DMS 273 (cell line): ENCODE measurements around the gene SGPL1.
"Not testable (repeated sequence)": the region's sequence is repeated elsewhere in the genome, so short reads cannot be mapped to it uniquely, and the experiment has no call there.

Experiments
- DNase-seq: peaks from one replicate; lab custom pipeline; 2025; ENCODE audit not compliant: unreplicated experiment; lab: John Stamatoyannopoulos, UW

The SGPL1 gene

DNA sequence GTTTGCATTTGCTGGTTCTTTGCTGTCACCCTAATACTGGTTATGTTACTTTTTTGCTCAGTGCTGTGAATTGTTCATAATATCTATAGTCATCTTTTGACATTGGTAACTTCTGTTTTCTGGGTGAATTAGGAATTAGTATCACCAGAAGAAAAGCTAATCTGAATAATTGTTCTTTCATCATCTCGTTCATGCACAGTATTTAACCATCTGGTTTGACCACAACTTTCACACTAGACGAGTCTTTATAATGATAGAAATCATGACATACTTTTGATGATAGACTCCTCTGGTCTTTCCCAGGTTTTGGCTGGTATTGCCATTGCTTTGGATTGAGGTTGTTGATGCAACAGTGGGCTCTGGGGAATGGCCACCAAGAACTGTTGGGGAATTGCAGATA is 25.1 kb downstream of the SGPL1 start:
- DNase-seq: no peak

DNA sequence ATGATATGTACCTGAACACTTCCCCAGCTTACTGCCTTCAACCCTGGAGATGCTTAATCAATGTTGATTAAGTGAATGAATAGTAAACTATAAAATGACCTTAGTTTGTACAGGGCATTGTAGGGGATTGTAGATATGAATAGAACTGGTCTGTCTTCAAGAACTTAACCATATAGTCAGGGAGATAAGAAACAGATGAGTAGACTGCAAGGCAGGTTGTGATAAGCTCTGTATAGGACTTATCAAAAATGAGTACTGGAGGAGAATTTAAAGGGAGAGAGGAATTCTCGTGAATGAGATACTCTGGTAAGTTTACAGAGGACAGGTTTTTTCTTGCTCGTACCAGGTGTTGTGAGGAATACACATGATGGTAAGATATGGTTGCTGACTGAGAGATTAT is 27.6 kb downstream of the SGPL1 start:
- no peak for DNase-seq

DNA sequence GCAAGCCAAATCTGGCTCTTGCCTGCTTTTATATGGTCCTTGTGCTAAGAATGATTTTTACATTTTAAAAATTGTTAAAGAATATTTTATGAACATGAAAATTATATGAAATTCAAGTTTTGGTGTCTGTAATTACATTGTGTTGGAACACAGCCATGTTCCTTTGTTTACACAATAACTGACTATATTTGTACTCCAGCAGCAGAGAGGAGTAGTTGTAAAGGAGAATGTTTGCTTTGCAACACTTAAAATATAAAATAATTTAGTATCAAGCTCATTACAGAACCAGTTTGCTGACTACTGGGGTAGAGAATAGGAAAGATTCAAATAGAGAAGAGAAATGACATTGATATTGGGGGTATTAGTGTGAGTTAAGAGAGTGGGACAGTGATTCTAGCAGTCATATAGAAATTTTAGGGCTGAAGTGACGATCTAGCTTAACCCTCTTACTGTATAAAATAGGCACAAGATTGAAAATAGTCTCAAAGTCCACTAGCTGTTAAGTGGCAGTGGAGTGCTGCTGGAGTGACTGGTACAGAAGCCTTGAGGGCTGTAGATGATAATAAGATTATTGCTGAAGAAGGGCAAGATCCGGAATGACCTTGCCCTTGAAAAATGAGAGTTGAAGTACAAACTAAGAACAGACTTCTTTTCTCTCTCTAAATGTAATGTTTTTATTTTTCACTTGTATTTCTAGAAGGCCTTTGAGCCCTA is 28.2 kb downstream of the SGPL1 start:
- DNase-seq: no peak

GRCh38 chr10:70845256-70845655 is 29.5 kb downstream of the SGPL1 start:
- DNase-seq: no peak

DNA sequence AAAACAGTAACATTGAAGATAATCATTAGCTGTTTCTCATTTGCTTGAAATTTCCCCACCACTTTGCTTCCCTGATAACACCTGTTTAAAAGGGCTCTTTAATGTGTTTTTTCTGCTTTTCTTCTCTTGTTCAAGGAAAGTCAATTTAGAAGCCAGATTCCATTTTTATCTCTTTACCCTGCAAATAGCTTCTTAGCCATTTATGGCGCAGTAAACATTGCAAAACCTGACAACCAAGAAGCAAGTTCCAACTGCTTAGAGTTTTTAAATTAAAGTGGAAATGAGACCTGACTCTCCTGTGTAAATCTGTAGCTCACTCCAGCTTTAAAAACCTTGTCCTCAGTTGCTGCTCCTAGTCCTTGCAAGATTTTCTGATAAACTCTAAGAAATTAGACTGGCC is 30.1 kb downstream of the SGPL1 start:
- DNase-seq: no peak

GRCh38 chr10:70846795-70847194 is 31.0 kb downstream of the SGPL1 start:
- no peak for DNase-seq

DNA sequence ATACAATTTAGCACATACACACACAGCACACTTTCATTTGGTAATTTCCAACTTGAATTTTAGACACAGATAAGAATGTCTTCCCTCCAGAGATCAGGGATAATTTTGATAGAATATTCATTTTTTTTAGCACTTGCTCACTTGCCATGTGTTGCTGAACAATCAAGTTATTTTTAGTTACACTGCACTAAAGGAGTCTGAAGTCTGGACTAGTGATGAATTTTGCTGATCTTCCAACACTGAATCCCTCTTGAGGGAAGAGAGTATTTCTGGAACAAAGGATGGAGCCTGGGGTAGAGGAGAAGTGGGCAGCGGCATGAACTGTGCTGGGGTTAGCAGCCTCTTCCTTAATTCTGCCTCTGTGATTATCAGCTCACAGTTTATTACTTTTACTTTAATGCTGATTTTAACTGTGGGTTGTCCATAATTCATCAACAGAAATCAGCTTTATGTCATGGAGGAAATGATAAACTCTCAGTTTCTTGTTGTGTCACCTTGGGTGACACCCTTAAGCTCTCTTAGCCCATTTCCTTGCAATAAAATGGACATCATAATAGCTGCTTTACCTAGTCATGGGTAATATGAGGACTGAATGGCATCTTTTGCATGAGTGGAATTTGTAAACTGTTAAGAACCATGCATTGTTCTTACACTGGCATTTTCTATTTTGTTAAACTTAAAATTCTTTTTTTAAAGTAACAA is 32.1 kb downstream of the SGPL1 start:
- no peak for DNase-seq

- no peak for DNase-seq
These were observed 33.9 kb downstream of the SGPL1 start for GRCh38 chr10:70849582-70850016.

GRCh38 chr10:70850097-70850496 is 34.3 kb downstream of the SGPL1 start:
- DNase-seq: no peak

GRCh38 chr10:70851597-70852475 is 36.1 kb downstream of the SGPL1 start:
- no peak for DNase-seq

GRCh38 chr10:70853038-70853437 is 37.3 kb downstream of the SGPL1 start:
- no peak for DNase-seq

GRCh38 chr10:70853457-70853856 is 37.7 kb downstream of the SGPL1 start:
- no peak for DNase-seq

DNA sequence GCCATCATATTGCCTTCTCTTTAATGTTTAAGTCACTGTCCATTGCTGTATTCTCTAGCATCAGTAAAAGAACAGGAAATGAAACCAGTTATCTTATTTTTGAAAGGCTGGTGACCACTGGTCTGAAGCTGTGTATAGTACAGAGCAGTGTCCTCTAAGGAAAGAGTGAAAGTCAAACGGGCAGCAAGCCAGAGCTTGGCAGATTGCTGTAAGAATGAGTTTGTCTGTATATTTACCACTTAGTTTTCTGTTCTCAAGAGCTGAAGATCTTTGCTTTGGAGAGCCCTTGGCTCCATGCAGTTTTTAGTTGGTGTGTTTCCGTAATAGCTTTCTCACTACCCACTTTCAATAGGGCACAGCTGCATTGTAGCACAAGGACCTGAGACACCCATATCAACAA is 40.7 kb downstream of the SGPL1 start:
- no peak for DNase-seq

DNA sequence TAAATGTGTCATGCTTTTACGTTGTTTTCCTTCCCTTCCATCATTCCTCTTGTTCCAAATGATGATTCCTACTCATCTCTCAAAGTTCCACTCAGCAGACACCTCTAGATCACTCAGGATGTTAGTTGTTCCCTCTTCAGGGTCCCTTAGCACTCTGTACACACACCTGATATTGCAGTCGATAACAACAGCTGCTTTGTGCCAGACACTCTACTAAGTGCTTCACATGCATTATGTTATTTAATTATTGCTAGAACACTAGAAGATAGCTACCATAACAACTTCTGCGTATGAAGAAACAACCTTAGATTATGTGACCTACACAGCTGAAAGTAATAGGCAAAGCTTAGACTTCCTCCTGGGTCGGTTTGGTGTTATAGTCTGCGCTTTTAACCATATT is 43.0 kb downstream of the SGPL1 start:
- no peak for DNase-seq

GRCh38 chr10:70861495-70862197 is 45.9 kb downstream of the SGPL1 start:
- DNase-seq: not testable (repeated sequence)

DNA sequence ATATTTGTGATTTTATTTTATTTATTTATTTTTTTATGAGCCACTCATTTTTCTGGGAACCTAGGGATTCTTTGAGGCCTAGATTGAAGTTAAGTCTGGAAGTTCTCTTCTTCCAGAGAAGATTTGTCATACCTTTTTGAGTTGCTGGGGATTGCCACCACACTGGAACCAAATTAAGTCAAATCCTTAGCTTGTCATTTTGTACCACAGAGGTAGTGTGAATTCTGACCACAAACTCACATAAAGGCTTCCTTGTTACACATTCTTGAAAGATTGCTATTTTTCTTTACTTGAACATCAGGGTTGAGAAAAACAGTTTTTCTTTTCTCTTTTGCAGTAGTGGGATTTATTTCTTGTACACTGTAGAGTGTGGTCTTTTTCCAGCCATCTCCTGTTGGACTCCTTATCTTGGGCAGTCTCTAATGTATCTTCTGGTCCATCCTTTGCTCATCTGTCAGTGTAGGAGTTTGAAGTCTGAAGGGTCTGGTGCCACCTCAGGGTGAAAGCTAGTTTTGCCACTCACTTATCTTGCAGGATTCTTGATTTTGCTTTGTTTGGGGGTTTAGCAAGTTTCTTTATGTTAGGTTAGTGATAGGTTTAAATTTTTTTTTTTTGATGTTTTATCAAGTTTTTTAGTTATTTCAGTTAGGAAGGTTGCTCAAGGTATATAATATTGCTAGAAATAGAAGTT is 47.9 kb downstream of the SGPL1 start:
- no peak for DNase-seq

DNA sequence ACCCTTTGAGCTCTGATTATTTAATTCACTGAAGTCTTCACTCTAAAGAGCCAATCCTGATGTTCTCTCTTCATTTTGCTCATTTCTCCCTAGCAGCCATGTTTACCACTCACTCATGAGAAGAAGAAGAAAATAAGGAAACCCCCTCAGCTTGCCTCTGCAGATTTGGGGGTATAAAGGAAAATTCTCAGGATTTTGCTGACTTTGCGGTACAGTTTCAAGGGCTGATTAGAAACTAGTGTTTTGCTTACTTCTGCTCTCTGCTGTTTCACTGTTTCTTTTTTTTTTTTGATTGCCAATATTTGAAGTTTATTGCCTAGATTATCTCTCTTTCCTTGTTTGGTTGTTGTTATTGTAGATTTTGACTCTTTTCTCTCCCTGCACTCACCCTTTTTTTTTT is 49.2 kb downstream of the SGPL1 start:
- no peak for DNase-seq

- DNase-seq: no peak
These were observed 50.7 kb downstream of the SGPL1 start for GRCh38 chr10:70866424-70866823.

DNA sequence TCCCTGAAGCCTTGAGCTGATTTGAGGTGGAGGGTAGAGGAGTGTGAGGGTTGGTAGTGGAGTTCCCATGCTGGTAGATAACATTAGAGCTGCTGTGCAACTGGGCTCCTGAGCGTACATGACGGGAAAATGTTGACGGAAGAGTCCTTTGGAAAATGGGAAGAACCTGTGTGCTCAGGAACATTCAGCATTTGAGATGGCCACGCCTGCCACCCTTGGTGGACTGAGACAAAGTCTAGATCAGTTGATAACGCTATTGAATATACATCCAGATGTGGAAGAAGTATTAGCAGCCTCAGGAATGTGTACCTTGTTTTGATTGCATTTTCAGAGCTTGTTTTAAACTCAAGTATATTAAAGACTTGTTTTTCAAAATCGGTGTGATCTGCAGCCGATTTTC is 56.5 kb downstream of the SGPL1 start:
- DNase-seq: no peak

GRCh38 chr10:70874061-70874460 is 58.3 kb downstream of the SGPL1 start:
- DNase-seq: no peak

GRCh38 chr10:70879207-70879606 is 63.5 kb downstream of the SGPL1 start:
- no peak for DNase-seq
